ENCODE results near the gene CLCN4.

DNA sequence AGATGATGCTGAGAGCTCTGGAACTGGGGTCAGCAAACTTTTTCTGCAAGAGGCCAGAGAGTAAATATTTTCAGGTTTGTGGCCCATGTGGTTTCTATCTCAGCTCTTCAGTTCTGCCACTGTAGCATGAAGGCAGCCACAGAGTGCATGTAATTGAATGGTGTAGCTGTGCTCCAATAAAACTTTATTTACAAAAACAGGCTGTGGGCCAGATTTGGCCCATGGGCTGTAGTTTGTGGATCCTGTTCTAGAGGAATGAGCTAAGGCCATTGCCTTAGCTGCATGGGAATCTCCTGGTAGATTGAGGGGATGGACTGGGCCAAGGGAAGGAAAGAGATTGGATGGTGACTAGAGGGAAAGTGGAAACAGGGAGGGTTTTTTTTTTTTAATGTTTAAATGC is 36.8 kb downstream of the CLCN4 start:
- TF ChIP-seq POLR2A (IDR thresholded peaks at IDR 0.05; ENCODE audit: control extremely low read depth in 1 of 2, low read depth in 2 of 2, low read length in 2 of 2) (no peak), CHD2 (IDR thresholded peaks at IDR 0.05; ENCODE audit: low read length) (no peak), JUND (IDR thresholded peaks at IDR 0.05; ENCODE audit: low read length) (no peak), MAFK (IDR thresholded peaks at IDR 0.05; ENCODE audit: low read depth, low read length) (no peak), RXRA (IDR thresholded peaks at IDR 0.05; ENCODE audit: insufficient read depth, low read depth, low read length) (no peak), HDAC6 (IDR thresholded peaks at IDR 0.05; ENCODE audit: low read depth, low read length) (no peak), TAF1 (IDR thresholded peaks at IDR 0.05; ENCODE audit: low read depth, low read length) (no peak)
- TF ChIP-seq, protein P1, sequence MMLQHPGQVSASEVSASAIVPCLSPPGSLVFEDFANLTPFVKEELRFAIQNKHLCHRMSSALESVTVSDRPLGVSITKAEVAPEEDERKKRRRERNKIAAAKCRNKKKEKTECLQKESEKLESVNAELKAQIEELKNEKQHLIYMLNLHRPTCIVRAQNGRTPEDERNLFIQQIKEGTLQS (IDR thresholded peaks at IDR 0.05; ENCODE audit: insufficient read depth, low read depth, low read length): no peak
- TF ChIP-seq, protein P2, sequence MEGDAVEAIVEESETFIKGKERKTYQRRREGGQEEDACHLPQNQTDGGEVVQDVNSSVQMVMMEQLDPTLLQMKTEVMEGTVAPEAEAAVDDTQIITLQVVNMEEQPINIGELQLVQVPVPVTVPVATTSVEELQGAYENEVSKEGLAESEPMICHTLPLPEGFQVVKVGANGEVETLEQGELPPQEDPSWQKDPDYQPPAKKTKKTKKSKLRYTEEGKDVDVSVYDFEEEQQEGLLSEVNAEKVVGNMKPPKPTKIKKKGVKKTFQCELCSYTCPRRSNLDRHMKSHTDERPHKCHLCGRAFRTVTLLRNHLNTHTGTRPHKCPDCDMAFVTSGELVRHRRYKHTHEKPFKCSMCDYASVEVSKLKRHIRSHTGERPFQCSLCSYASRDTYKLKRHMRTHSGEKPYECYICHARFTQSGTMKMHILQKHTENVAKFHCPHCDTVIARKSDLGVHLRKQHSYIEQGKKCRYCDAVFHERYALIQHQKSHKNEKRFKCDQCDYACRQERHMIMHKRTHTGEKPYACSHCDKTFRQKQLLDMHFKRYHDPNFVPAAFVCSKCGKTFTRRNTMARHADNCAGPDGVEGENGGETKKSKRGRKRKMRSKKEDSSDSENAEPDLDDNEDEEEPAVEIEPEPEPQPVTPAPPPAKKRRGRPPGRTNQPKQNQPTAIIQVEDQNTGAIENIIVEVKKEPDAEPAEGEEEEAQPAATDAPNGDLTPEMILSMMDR (IDR thresholded peaks at IDR 0.05; ENCODE audit: control extremely low read depth in 1 of 3, insufficient read depth in 1 of 3, low read depth in 1 of 3, low read length in 3 of 3): no peak
- TF ChIP-seq, protein P3, sequence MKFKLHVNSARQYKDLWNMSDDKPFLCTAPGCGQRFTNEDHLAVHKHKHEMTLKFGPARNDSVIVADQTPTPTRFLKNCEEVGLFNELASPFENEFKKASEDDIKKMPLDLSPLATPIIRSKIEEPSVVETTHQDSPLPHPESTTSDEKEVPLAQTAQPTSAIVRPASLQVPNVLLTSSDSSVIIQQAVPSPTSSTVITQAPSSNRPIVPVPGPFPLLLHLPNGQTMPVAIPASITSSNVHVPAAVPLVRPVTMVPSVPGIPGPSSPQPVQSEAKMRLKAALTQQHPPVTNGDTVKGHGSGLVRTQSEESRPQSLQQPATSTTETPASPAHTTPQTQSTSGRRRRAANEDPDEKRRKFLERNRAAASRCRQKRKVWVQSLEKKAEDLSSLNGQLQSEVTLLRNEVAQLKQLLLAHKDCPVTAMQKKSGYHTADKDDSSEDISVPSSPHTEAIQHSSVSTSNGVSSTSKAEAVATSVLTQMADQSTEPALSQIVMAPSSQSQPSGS (IDR thresholded peaks at IDR 0.05; ENCODE audit: low read length): no peak
- TF ChIP-seq, protein P4, sequence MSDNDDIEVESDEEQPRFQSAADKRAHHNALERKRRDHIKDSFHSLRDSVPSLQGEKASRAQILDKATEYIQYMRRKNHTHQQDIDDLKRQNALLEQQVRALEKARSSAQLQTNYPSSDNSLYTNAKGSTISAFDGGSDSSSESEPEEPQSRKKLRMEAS (IDR thresholded peaks at IDR 0.05): no peak
